Uterus (tissue), 4 donors: ENCODE measurements around the gene WNT2B. TPM values are rescaled to one million over a fixed set of nuclear protein-coding genes. Genes with fewer than 3 reads are reported as not detected.

ENCODE experiments used
- DNase-seq, 2 donors: peaks; one replicate each; pipeline ENCODE4 v3.0.0-alpha.2; 2019 to 2020
- H3K27ac ChIP-seq, 2 donors: fragments of 200-600 bp; sonication (generic); 1 replicate in 1 of 2; 2 replicates in 1 of 2; pipeline ENCODE4 v1.5.1; 2016 to 2018
- H3K27me3 ChIP-seq, 2 donors: fragments of 200-600 bp; sonication (generic); one replicate each; pipeline ENCODE4 v1.5.1; 2018 to 2019; ENCODE audit warnings: control low read depth in 1 of 2
- H3K36me3 ChIP-seq, 2 donors: fragments of 200-600 bp; sonication (generic); one replicate each; pipeline ENCODE4 v1.5.1; 2019; ENCODE audit warnings: control low read depth in 1 of 2
- H3K4me1 ChIP-seq, 2 donors: fragments of 200-600 bp; sonication (generic); one replicate each; pipeline ENCODE4 v1.5.1; 2018 to 2019; ENCODE audit warnings: control low read depth in 1 of 2
- H3K4me3 ChIP-seq, 2 donors: fragments of 200-600 bp; sonication (generic); 1 replicate in 1 of 2; 2 replicates in 1 of 2; pipeline ENCODE4 v1.5.1; 2018 to 2019; ENCODE audit warnings: mild to moderate bottlenecking in 1 of 2
- H3K9me3 ChIP-seq, 2 donors: fragments of 200-600 bp; sonication (generic); one replicate each; pipeline ENCODE4 v1.5.1; 2019; ENCODE audit warnings: control low read depth in 1 of 2
- POLR2A ChIP-seq, 2 donors: fragments of 450-650 bp; IDR thresholded peaks; one replicate each; pipeline ENCODE4 v1.6.1; 2016; ENCODE audit warnings: antibody characterized with exemption in 2 of 2, mild to moderate bottlenecking in 1 of 2, moderate library complexity in 1 of 2
- intact Hi-C: fragments of 100-400 bp; cut with DNase I; formaldehyde crosslinking; loops from one replicate; pipeline ENCODE4 v1.15.1; 2023; ENCODE audit warnings: low total_unique reads
- microRNA-seq: library from miRNA; unstranded; fragments of <30 nt; microRNA quantifications from one replicate; pipeline ENCODE4, GENCODE V29; 2016; ENCODE audit warnings: borderline microRNAs expressed, borderline replicate concordance
- total RNA-seq, 4 donors: library from RNA; depleted of rRNA in 3 of 4; stranded (reverse); fragments of >200 nt in 3 of 4; gene quantifications; one replicate each; pipeline versions ENCODE4 v1.1.0 to v1.2.4, GENCODE V29; 2014 to 2023
- TF ChIP-seq, protein P1 (sequence below), 4 experiments: fragments of 200-600 bp in 2 of 4; fragments of 450-650 bp in 2 of 4; sonication (generic) in 2 of 4; IDR thresholded peaks; one replicate each; pipeline ENCODE4 v1.5.1; 2016 to 2019; ENCODE audit warnings: antibody characterized with exemption in 4 of 4, mild to moderate bottlenecking in 2 of 4, moderate library complexity in 1 of 4
- donor health status: DM: yes; HTN: yes; CAD: no.

The WNT2B gene
- total RNA-seq, 4 donors from 2014 or later = 0.59 to 45.3 (median 9.1) TPM

DNA sequence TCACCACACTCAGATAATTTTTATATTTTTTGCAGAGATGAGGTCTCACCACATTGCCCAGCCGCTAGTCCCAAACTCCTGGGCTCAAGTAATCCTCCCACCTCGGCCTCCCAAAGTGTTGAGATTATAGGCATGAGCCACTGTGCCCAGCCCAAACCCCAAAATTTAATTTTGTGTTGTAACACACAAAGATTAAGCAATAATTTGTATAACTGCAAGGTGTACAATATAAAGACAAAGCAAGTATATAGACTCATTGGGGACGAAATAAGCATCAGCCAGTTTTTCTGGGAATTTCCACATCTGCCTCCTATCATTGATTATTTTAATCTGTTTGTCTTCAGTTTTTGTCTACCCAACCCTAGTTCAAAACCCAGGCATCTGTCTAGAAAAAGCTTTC, 67.5 kb downstream of the WNT2B start:
- Histone ChIP-seq H3K9me3 (no peaks in the 10 kb centered on the region), H3K27me3 (no peaks in the 10 kb centered on the region), H3K27ac (no peak overlapping the region), H3K4me3 (no peak overlapping the region), H3K4me1 (no peaks in the 10 kb centered on the region), H3K36me3 (no peaks in the 10 kb centered on the region)
- TF ChIP-seq, protein P1, sequence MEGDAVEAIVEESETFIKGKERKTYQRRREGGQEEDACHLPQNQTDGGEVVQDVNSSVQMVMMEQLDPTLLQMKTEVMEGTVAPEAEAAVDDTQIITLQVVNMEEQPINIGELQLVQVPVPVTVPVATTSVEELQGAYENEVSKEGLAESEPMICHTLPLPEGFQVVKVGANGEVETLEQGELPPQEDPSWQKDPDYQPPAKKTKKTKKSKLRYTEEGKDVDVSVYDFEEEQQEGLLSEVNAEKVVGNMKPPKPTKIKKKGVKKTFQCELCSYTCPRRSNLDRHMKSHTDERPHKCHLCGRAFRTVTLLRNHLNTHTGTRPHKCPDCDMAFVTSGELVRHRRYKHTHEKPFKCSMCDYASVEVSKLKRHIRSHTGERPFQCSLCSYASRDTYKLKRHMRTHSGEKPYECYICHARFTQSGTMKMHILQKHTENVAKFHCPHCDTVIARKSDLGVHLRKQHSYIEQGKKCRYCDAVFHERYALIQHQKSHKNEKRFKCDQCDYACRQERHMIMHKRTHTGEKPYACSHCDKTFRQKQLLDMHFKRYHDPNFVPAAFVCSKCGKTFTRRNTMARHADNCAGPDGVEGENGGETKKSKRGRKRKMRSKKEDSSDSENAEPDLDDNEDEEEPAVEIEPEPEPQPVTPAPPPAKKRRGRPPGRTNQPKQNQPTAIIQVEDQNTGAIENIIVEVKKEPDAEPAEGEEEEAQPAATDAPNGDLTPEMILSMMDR (IDR thresholded peaks at IDR 0.05) = no peak
- no peak for TF ChIP-seq POLR2A (IDR thresholded peaks at IDR 0.05)
- DNase-seq = no peak
- intact Hi-C loops = no loop called here

Small RNA genes lying within 50 kb of the gene (microRNA-seq; reads per million reads assigned to microRNA genes)
- not detected for gene MIR4256

Other genes with a start within 250 kb of the WNT2B start
- gene CTTNBP2NL, start 112.8 kb upstream of the WNT2B start, total RNA-seq = 10 to 100 TPM in 2 of 4 donors, 1 to 10 TPM in 2; 9.4 to 60.5 (median 15.6) TPM
- 10 to 100 TPM; 16.5 to 37.1 (median 27.8) TPM for gene ST7L, start 110.2 kb downstream of the WNT2B start, total RNA-seq
- 100 to 1,000 TPM in 3 of 4 donors, 10 to 100 TPM in 1; 60.6 to 503 (median 151) TPM for gene CAPZA1, start 110.9 kb downstream of the WNT2B start, total RNA-seq
- 10 to 100 TPM; 10.3 to 91.9 (median 55.5) TPM for gene MOV10, start 165.7 kb downstream of the WNT2B start, total RNA-seq
- gene RHOC, start 198.2 kb downstream of the WNT2B start, total RNA-seq = 100 to 1,000 TPM; 176 to 314 (median 279) TPM
- gene PPM1J, start 206.4 kb downstream of the WNT2B start, total RNA-seq = 1 to 10 TPM in 2 of 4 donors, under 1 TPM in 1, not detected in 1; 0.90 to 4.2 (median 2.6) TPM